Uterus (tissue), 4 donors: ENCODE measurements around the gene CR1L. TPM values are rescaled to one million over a fixed set of nuclear protein-coding genes. Genes with fewer than 3 reads are reported as not detected.
"Not testable (repeated sequence)": the region's sequence is repeated elsewhere in the genome, so short reads cannot be mapped to it uniquely, and the experiment has no call there.

ENCODE experiments used
- DNase-seq, 2 donors: peaks; one replicate each; pipeline ENCODE4 v3.0.0-alpha.2; 2019 to 2020
- H3K27ac ChIP-seq, 2 donors: fragments of 200-600 bp; sonication (generic); 1 replicate in 1 of 2; 2 replicates in 1 of 2; pipeline ENCODE4 v1.5.1; 2016 to 2018
- H3K27me3 ChIP-seq, 2 donors: fragments of 200-600 bp; sonication (generic); one replicate each; pipeline ENCODE4 v1.5.1; 2018 to 2019; ENCODE audit warnings: control low read depth in 1 of 2
- H3K36me3 ChIP-seq, 2 donors: fragments of 200-600 bp; sonication (generic); one replicate each; pipeline ENCODE4 v1.5.1; 2019; ENCODE audit warnings: control low read depth in 1 of 2
- H3K4me1 ChIP-seq, 2 donors: fragments of 200-600 bp; sonication (generic); one replicate each; pipeline ENCODE4 v1.5.1; 2018 to 2019; ENCODE audit warnings: control low read depth in 1 of 2
- H3K4me3 ChIP-seq, 2 donors: fragments of 200-600 bp; sonication (generic); 1 replicate in 1 of 2; 2 replicates in 1 of 2; pipeline ENCODE4 v1.5.1; 2018 to 2019; ENCODE audit warnings: mild to moderate bottlenecking in 1 of 2
- H3K9me3 ChIP-seq, 2 donors: fragments of 200-600 bp; sonication (generic); one replicate each; pipeline ENCODE4 v1.5.1; 2019; ENCODE audit warnings: control low read depth in 1 of 2
- POLR2A ChIP-seq, 2 donors: fragments of 450-650 bp; IDR thresholded peaks; one replicate each; pipeline ENCODE4 v1.6.1; 2016; ENCODE audit warnings: antibody characterized with exemption in 2 of 2, mild to moderate bottlenecking in 1 of 2, moderate library complexity in 1 of 2
- intact Hi-C: fragments of 100-400 bp; cut with DNase I; formaldehyde crosslinking; loops from one replicate; pipeline ENCODE4 v1.15.1; 2023; ENCODE audit warnings: low total_unique reads
- small RNA-seq: library from RNA; depleted of rRNA; stranded (forward); fragments of <200 nt; gene quantifications from one replicate; pipeline ENCODE3, GENCODE V24; 2016
- total RNA-seq, 4 donors: library from RNA; depleted of rRNA in 3 of 4; stranded (reverse); fragments of >200 nt in 3 of 4; gene quantifications; one replicate each; pipeline versions ENCODE4 v1.1.0 to v1.2.4, GENCODE V29; 2014 to 2023
- TF ChIP-seq, protein P1 (sequence below), 4 experiments: fragments of 200-600 bp in 2 of 4; fragments of 450-650 bp in 2 of 4; sonication (generic) in 2 of 4; IDR thresholded peaks; one replicate each; pipeline ENCODE4 v1.5.1; 2016 to 2019; ENCODE audit warnings: antibody characterized with exemption in 4 of 4, mild to moderate bottlenecking in 2 of 4, moderate library complexity in 1 of 4
- donor health status: DM: yes; HTN: yes; CAD: no.

The CR1L gene
- total RNA-seq, 4 donors from 2014 or later = 0.14 TPM; not detected in 3

DNA sequence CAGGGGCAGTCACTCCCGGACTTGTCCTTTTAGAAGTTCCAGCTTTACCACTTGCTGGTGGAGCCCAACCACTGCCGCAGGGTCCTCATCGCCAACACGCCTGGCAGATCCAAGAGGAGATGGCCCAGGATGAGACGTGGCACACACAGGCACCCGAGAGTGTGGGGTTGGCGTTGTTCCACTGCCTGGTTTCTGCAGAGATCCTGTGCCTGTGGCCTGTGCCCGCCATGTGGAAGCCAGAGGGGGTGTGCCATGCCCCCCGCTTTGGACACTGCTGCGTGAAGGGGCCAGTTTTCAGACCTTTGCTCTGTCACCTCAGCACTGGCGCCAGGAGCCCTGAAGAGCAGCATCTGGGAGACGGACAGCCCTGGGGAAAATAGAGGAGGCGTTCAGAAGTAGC lies 117.7 kb downstream of the CR1L start:
- H3K27ac ChIP-seq = no peak overlapping the region
- H3K27me3 ChIP-seq = no peaks in the 10 kb centered on the region
- no peak for TF ChIP-seq POLR2A (IDR thresholded peaks at IDR 0.05)
- TF ChIP-seq, protein P1, sequence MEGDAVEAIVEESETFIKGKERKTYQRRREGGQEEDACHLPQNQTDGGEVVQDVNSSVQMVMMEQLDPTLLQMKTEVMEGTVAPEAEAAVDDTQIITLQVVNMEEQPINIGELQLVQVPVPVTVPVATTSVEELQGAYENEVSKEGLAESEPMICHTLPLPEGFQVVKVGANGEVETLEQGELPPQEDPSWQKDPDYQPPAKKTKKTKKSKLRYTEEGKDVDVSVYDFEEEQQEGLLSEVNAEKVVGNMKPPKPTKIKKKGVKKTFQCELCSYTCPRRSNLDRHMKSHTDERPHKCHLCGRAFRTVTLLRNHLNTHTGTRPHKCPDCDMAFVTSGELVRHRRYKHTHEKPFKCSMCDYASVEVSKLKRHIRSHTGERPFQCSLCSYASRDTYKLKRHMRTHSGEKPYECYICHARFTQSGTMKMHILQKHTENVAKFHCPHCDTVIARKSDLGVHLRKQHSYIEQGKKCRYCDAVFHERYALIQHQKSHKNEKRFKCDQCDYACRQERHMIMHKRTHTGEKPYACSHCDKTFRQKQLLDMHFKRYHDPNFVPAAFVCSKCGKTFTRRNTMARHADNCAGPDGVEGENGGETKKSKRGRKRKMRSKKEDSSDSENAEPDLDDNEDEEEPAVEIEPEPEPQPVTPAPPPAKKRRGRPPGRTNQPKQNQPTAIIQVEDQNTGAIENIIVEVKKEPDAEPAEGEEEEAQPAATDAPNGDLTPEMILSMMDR (IDR thresholded peaks at IDR 0.05) = no peak
- no peaks in the 10 kb centered on the region for H3K36me3 ChIP-seq
- no peaks in the 10 kb centered on the region for H3K9me3 ChIP-seq
- H3K4me1 ChIP-seq = no peaks in the 10 kb centered on the region
- DNase-seq = no peak
- intact Hi-C loops = no loop called here
- H3K4me3 ChIP-seq = no peak overlapping the region

DNA sequence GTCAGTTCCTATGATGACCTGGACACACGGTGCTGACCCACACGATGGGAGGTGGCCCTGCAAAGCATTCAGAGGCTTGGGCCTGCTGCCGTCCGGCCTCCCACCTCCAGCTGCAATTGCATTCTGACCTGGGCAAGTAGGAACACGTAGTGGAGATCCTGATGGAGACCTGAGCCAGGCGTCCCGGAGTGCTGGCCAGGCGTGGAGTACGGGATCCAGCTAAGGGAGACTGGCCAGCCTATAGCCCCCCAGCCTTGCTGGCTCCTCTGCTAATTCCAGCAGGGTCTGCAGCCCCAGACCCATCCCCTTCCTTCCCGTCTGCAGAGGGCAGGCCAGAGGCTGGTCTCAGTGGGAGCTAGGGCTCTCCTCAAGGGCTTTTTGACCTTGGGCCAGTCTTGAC lies 118.2 kb downstream of the CR1L start:
- Histone ChIP-seq H3K9me3 (no peaks in the 10 kb centered on the region), H3K4me3 (no peak overlapping the region), H3K27ac (no peak overlapping the region), H3K27me3 (no peaks in the 10 kb centered on the region), H3K36me3 (no peaks in the 10 kb centered on the region), H3K4me1 (no peaks in the 10 kb centered on the region)
- DNase-seq = no peak
- intact Hi-C loops = no loop called here
- TF ChIP-seq, protein P1 (IDR thresholded peaks at IDR 0.05) = no peak
- TF ChIP-seq POLR2A (IDR thresholded peaks at IDR 0.05) = no peak

DNA sequence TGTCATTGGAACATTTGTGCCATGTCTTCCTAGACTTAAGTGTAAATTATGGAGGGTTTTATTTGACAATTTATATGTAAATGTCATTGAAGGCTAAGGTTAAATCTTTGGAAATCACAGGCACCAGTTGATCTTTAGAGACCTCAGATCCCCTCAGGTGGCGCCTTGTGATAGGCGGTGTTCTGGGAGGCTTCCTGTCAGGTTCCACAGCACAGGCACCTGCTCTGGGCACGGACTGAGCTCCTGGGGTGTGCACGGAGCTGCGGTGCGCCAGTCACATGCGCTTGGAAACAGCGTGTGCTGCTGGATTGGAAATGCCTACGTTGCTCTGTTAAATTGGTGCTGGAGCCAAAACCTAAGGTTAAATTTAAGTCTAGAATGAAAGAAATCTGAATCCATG lies 119.0 kb downstream of the CR1L start:
- Histone ChIP-seq H3K27ac (no peak overlapping the region), H3K4me3 (no peak overlapping the region), H3K27me3 (no peaks in the 10 kb centered on the region), H3K36me3 (no peaks in the 10 kb centered on the region), H3K9me3 (no peaks in the 10 kb centered on the region), H3K4me1 (no peaks in the 10 kb centered on the region)
- intact Hi-C loops = no loop called here
- TF ChIP-seq, protein P1 (IDR thresholded peaks at IDR 0.05) = no peak
- TF ChIP-seq POLR2A (IDR thresholded peaks at IDR 0.05) = no peak
- DNase-seq = no peak

DNA sequence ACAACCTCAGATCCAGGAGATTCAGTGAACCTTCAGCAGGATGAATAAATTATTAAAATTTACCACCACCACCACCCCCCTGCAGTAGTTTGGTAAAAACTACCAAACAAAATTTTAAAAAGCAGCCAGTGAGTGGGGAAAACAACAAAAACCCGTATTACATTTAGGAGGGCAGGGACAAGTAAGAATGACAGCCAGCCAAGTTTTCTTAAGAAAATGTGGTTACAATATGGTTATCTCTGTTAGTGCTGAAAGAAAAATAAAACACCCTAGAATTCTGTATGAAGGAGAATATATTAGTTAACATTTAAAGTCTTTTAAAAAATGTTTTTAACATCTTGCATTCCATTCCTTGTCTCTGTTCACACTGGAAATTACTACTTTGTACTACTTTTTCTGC lies 121.6 kb downstream of the CR1L start:
- intact Hi-C loops = no loop called here
- Histone ChIP-seq H3K9me3 (no peaks in the 10 kb centered on the region), H3K4me3 (no peak overlapping the region), H3K4me1 (no peaks in the 10 kb centered on the region), H3K27ac (no peak overlapping the region), H3K27me3 (no peaks in the 10 kb centered on the region), H3K36me3 (no peaks in the 10 kb centered on the region)
- no peak for DNase-seq
- TF ChIP-seq, protein P1 (IDR thresholded peaks at IDR 0.05) = no peak
- no peak for TF ChIP-seq POLR2A (IDR thresholded peaks at IDR 0.05)

DNA sequence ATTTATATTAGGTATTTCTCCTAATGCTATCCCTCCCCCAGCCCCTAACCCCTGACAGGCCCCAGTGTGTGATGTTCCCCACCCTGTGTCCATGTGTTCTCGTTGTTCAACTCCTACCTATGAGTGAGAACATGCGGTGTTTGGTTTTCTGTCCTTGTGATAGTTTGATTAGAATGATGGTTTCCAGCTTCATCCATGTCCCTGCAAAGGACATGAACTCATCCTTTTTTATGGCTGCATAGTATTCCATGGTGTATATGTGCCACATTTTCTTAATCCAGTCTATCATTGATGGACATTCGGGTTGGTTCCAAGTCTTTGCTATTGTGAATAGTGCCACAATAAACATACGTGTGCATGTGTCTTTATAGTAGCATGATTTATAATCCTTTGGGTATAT lies 125.6 kb downstream of the CR1L start:
- H3K4me3 ChIP-seq, H3K27me3 ChIP-seq, H3K4me1 ChIP-seq, DNase-seq, H3K9me3 ChIP-seq, intact Hi-C loops, H3K36me3 ChIP-seq, H3K27ac ChIP-seq: not testable (repeated sequence)

Small RNA genes lying within 50 kb of the gene (small RNA-seq; reads per million reads assigned to genes)
- not detected for gene RNA5SP534

Other genes starting within 250 kb of the CR1L start
- gene CR2, start 190.8 kb upstream of the CR1L start, total RNA-seq = under 1 TPM in 1 of 4 donors, not detected in 3; 0.28 TPM
- 1 to 10 TPM; 1.8 to 3.7 (median 2.5) TPM for gene CR1, start 149.0 kb upstream of the CR1L start, total RNA-seq
- gene CD46, start 106.9 kb downstream of the CR1L start, total RNA-seq = 100 to 1,000 TPM; 118 to 195 (median 174) TPM